HUES6 (cell line): ENCODE measurements around the gene DHX35.
"Not testable (repeated sequence)": the region's sequence is repeated elsewhere in the genome, so short reads cannot be mapped to it uniquely, and the experiment has no call there.

ENCODE experiments used
- H3K27ac ChIP-seq: 2 replicates; pipeline ENCODE4 v1.7.0; 2013; ENCODE audit warnings: low read depth, mild to moderate bottlenecking, low read length, inconsistent platforms
- H3K27me3 ChIP-seq: 2 replicates; pipeline ENCODE4 v1.6.1; 2013; ENCODE audit warnings: low read length; ENCODE audit not compliant: control insufficient read depth, insufficient read depth
- H3K36me3 ChIP-seq: 2 replicates; pipeline ENCODE4 v1.6.1; 2013; ENCODE audit warnings: low read length; ENCODE audit not compliant: control insufficient read depth, insufficient read depth
- H3K4me1 ChIP-seq: 2 replicates; pipeline ENCODE4 v1.6.1; 2013; ENCODE audit warnings: low read length; ENCODE audit not compliant: control insufficient read depth, insufficient read depth
- H3K4me3 ChIP-seq: 2 replicates; pipeline ENCODE4 v1.5.1; 2013; ENCODE audit warnings: low read depth, low read length
- H3K9ac ChIP-seq: one replicate; pipeline ENCODE4 v1.6.1; 2013; ENCODE audit warnings: mild to moderate bottlenecking, low read length
- H3K9me3 ChIP-seq: 2 replicates; pipeline ENCODE4 v1.6.1; 2013; ENCODE audit warnings: low read depth, low read length; ENCODE audit not compliant: control insufficient read depth, insufficient read depth

The DHX35 gene

DNA sequence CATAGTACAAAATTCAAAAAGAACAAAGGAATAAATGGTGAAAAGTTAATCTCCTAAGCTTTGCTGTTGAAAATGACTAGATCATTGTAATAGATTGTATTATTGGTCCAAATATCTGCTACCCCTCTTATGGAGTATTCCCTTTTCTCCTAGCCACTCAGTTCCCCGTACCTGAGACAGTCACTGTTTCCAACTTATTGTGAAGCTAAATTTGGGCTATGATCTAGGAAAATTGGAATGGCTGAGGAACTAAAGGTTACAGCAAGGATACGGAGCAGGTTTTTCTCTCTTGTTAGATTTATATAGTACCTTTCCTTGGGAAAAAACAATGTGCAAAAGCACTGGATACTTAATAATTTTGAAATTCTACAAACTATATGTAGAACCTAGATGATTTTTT, 17.3 kb downstream of the DHX35 start:
- H3K36me3 ChIP-seq, result peaks cover 23% of the 10 kb centered on the region
- H3K27ac ChIP-seq, result no peak overlapping the region
- no peaks in the 10 kb centered on the region for H3K27me3 ChIP-seq
- H3K9me3 ChIP-seq, result no peaks in the 10 kb centered on the region
- no peak overlapping the region for H3K4me3 ChIP-seq
- no peak overlapping the region for H3K9ac ChIP-seq
- no peaks in the 10 kb centered on the region for H3K4me1 ChIP-seq

DNA sequence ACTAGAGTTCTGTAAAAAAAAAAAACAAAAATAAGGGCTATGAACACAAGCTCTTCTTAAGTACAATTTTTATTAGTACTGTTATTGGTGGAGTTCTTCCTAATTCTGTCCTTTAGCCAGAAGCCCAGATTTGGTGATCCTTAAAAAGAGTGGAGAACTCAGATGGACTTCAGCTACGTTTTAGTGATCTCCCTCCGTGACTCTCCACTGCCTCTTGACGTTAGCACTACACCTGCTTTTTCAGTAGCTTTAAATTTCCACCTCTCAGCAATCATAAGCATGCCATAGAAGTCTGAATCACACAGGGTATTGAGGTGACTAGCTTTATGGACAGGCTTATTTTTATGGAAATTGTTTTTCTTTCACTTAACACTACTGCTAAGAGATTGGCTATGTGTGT, 17.7 kb downstream of the DHX35 start:
- Histone ChIP-seq H3K9me3 (no peaks in the 10 kb centered on the region), H3K36me3 (peaks cover 20% of the 10 kb centered on the region), H3K4me1 (no peaks in the 10 kb centered on the region), H3K4me3 (no peak overlapping the region), H3K27me3 (no peaks in the 10 kb centered on the region), H3K9ac (no peak overlapping the region), H3K27ac (no peak overlapping the region)

DNA sequence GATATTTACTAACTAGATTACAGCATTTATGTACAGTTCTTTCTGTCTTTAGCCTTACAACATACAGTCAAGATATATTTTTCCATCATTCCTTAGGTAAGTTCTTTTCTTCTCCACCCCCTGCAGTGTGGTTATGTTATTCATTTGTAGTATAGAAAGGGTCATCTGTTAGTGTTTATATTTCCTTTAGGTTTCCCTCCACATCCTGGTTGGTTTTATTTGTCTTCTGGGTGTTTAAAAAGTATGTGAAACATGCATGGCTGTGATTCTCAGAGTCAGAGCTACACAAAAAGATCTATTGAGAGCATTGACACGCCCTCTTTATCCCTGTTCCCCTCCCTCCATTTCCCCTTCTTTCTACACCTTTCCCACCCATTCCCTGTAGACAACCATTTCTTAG, 20.1 kb downstream of the DHX35 start:
- H3K4me1 ChIP-seq, result no peaks in the 10 kb centered on the region
- no peaks in the 10 kb centered on the region for H3K9me3 ChIP-seq
- H3K27me3 ChIP-seq, result no peaks in the 10 kb centered on the region
- H3K27ac ChIP-seq, result no peak overlapping the region
- no peak overlapping the region for H3K9ac ChIP-seq
- H3K36me3 ChIP-seq, result peaks cover 7% of the 10 kb centered on the region; the same call in 1 of the 2 replicates
- no peak overlapping the region for H3K4me3 ChIP-seq

DNA sequence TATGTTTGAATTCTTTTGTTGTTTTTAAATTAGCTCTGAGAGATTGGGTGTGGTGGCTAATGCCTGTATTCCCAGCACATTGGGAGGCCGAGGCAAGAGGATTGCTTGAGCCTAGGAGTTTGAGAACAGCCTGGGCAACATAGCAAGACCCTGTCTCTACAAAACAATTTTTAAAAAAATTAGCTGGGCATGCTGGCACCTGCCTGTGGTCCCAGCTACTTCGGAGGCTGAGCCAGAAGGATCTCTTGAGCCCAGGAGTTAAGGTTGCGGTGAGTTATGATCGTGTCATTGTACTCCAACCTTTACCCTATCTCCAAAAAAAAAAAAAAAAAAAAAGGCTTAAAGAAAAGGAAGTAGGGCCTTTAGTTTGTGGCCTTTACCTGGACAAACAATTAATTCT, 22.9 kb downstream of the DHX35 start:
- Histone ChIP-seq H3K9ac (no peak overlapping the region), H3K27me3 (no peaks in the 10 kb centered on the region), H3K9me3 (no peaks in the 10 kb centered on the region), H3K36me3 (peaks cover 17% of the 10 kb centered on the region), H3K27ac (no peak overlapping the region), H3K4me1 (no peaks in the 10 kb centered on the region), H3K4me3 (no peak overlapping the region)

DNA sequence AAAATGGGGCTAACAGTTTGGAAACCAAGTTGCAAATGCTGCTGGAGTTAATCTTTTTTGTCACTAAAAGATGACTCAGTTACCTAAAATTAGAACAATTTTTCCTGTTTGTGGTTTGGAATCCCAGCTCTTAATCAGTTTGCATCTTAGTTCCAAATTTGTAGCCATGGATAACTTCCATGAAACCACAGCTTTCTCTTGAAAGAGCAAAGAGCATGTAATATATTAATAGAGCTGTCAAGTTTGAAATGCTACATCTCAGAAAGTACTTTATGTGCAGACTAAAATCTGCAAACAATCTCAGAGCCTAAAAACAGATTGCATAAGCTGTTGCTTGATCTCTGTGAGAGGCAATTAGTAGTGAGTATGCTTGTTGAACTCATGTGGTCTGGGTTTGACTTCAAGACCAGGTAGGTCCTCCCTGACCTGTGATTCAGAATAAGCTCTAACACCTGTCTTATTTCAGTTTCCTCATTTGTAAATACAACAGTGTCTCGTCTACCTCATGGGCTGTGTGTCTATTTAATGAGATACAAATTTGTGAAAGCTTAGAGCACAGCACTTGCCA, 23.5 kb downstream of the DHX35 start:
- Histone ChIP-seq H3K36me3 (peaks cover 20% of the 10 kb centered on the region), H3K9ac (no peak overlapping the region), H3K27ac (no peak overlapping the region), H3K4me3 (no peak overlapping the region), H3K27me3 (no peaks in the 10 kb centered on the region), H3K9me3 (no peaks in the 10 kb centered on the region), H3K4me1 (no peaks in the 10 kb centered on the region)

DNA sequence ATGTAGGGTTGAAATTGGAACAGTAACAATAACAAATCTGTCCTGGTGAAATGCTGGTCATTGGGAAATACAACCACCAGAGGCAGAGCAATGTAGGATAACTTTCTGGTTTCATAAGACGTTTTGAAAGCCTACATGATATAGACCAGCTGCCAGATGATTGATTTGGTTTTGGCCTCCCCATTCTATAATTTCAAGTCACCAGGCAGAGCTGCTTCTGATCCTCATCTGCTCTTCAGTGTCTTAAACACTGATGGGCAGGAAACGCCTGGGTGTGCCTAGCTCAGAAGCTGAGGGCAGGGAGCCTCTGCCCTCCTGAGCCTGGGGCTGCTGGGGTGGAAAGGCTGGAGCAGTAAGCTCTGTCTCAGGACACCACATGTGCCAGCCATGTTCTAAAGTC, 24.5 kb downstream of the DHX35 start:
- Histone ChIP-seq H3K4me3 (no peak overlapping the region), H3K27ac (no peak overlapping the region), H3K9ac (no peak overlapping the region), H3K36me3 (peaks cover 22% of the 10 kb centered on the region), H3K27me3 (no peaks in the 10 kb centered on the region), H3K4me1 (no peaks in the 10 kb centered on the region), H3K9me3 (no peaks in the 10 kb centered on the region)

DNA sequence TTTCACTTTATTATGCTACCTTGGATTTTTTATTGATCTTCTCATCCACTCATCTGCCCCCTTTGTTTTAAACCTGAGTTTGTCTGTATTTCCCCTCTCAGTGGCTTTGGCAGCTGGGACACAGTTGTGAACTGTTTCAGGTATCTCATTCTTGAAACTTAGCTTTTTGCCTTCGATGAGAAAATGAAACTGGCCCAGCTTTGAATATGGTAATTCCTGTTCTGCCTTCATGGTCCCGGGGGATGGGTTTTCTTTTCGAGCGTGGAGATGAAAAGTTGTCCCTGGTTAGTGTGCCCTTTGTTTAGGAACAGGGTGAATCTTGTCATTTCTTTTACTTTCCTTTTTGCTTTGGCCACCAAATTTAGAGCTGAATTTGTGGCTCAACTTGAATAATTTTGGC, 25.6 kb downstream of the DHX35 start:
- H3K27me3 ChIP-seq, result no peaks in the 10 kb centered on the region
- H3K9ac ChIP-seq, result no peak overlapping the region
- no peaks in the 10 kb centered on the region for H3K9me3 ChIP-seq
- H3K36me3 ChIP-seq, result peaks cover 28% of the 10 kb centered on the region
- no peak overlapping the region for H3K4me3 ChIP-seq
- no peak overlapping the region for H3K27ac ChIP-seq
- H3K4me1 ChIP-seq, result no peaks in the 10 kb centered on the region

DNA sequence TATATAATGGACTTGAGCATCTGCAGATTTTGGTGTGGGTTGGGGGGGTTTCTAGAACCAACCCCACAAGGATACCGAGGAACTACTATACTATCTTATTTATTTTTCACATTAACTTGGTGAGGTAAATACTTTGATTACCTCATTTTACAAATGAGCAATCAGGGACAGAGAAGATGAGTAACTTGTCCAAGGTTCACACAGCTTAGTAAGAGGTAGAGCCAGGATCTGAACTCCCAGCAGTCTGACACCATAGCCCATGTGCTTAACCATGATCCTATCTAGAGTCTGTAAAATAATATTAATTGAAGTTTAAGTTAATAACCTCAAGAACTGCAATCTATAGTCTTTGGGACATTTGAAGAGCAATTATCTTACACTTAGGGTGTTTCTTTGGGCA, 28.6 kb downstream of the DHX35 start:
- H3K9me3 ChIP-seq, result no peaks in the 10 kb centered on the region
- H3K36me3 ChIP-seq, result peaks cover 37% of the 10 kb centered on the region

DNA sequence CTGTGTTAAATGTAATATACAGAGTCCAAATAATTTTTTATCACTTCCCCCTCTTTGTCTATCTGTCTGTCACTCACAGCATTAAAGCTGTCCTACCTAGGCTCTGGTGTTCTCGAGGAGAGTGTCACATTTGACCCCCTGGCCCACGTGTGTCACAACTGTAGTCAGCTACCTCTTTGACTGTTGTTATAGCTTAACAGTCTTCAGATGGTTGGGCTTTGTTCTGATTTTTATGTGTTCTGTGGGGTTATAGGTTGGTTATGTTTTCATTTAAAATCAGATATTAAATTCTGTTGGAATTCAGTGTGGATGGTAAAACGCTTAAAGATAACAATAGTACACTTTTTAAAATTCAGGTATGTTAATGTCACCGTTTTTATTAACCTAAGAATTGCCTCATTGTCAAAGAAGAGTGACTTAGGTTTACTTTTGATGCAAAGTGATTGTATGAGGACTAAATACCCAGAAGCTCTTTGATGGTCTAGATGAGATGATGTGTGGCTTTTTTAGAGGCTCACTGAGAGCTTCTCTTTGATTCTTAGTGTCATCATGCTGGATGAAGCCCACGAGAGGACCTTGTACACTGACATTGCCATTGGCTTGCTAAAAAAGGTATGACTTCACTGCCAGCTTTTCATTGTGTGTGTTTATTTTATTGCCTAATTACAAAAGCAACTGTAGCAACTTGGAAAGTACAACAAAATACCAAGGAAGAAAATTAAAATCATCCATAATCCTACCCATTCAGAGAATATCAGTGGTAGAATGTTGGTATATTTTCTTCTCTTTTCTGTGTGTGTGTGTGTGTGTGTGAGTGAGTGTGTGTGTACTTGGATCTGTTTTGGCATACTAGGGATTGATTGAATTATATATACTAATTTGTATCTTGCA, 29.9 kb downstream of the DHX35 start:
- H3K27ac ChIP-seq, result no peak overlapping the region
- H3K9me3 ChIP-seq, result no peaks in the 10 kb centered on the region
- no peaks in the 10 kb centered on the region for H3K4me1 ChIP-seq
- no peaks in the 10 kb centered on the region for H3K27me3 ChIP-seq
- H3K9ac ChIP-seq, result no peak overlapping the region
- peaks cover 46% of the 10 kb centered on the region for H3K36me3 ChIP-seq
- H3K4me3 ChIP-seq, result no peak overlapping the region

More for the DNA sequence above, 28.6 kb downstream of the DHX35 start:
- no peak overlapping the region for H3K4me3 ChIP-seq
- no peaks in the 10 kb centered on the region for H3K27me3 ChIP-seq
- H3K9ac ChIP-seq, result no peak overlapping the region
- no peak overlapping the region for H3K27ac ChIP-seq
- H3K4me1 ChIP-seq, result no peaks in the 10 kb centered on the region

DNA sequence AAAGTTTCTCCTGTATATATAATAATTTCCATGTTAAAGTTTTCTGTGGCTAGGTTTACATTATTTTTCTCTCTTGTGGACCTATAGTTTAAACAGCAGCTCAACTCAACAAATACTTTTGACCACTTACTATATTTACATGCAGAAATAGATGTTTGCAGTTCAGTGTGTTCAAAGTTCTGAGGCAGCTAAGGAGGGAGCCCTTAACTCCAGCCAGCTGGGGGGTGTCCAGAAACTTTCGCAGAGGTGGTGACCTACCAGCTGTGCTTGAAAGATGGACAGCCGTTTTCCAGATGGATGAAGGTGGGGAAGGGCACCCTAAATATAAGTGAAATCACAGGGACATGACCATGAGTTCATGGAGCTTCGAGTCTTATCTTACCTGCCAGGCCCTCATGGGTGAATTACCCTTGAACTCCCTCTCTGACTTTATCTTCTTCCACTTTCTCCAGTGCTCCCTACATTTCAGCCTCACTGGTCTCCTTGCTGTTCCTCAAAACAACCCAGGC, 33.4 kb downstream of the DHX35 start:
- H3K27ac ChIP-seq, result no peak overlapping the region
- H3K36me3 ChIP-seq, result peaks cover 55% of the 10 kb centered on the region
- H3K27me3 ChIP-seq, result no peaks in the 10 kb centered on the region
- H3K9me3 ChIP-seq, result no peaks in the 10 kb centered on the region
- H3K4me1 ChIP-seq, result no peaks in the 10 kb centered on the region
- H3K4me3 ChIP-seq, result no peak overlapping the region
- no peak overlapping the region for H3K9ac ChIP-seq

DNA sequence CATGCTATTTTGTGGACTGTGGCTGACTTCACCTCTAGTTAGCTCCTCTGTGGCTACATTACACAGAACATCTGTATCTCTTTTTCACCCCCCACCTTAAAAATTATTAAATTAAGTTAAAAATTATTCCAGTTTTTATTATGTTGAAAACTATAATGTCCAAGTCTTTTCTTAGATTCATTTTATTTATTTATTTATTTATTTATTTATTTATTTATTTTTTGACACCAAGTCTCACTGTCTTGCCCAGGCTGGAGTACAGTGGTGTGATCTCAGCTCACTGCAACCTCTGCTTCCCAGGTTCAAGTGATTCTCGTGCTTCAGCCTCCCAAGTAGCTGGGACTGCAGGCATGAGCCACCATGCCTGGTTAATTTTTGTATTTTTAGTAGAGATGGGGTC, 34.7 kb downstream of the DHX35 start:
- not testable (repeated sequence) for H3K4me1 ChIP-seq, H3K27me3 ChIP-seq, H3K9ac ChIP-seq, H3K9me3 ChIP-seq, H3K27ac ChIP-seq, H3K4me3 ChIP-seq
- H3K36me3 ChIP-seq, result peaks cover 62% of the 10 kb centered on the region
